GM12873 (cell line): ENCODE data around the gene RAB33B.

Source experiments
- TF ChIP-seq, protein P1 (sequence below): IDR thresholded peaks from 2 replicates; pipeline ENCODE4 v1.5.1; 2012; ENCODE audit warnings: low read depth, mild to moderate bottlenecking, moderate library complexity, low read length, control low read depth; ENCODE audit not compliant: insufficient read depth; ENCODE audit errors: missing control alignments

RAB33B gene

DNA sequence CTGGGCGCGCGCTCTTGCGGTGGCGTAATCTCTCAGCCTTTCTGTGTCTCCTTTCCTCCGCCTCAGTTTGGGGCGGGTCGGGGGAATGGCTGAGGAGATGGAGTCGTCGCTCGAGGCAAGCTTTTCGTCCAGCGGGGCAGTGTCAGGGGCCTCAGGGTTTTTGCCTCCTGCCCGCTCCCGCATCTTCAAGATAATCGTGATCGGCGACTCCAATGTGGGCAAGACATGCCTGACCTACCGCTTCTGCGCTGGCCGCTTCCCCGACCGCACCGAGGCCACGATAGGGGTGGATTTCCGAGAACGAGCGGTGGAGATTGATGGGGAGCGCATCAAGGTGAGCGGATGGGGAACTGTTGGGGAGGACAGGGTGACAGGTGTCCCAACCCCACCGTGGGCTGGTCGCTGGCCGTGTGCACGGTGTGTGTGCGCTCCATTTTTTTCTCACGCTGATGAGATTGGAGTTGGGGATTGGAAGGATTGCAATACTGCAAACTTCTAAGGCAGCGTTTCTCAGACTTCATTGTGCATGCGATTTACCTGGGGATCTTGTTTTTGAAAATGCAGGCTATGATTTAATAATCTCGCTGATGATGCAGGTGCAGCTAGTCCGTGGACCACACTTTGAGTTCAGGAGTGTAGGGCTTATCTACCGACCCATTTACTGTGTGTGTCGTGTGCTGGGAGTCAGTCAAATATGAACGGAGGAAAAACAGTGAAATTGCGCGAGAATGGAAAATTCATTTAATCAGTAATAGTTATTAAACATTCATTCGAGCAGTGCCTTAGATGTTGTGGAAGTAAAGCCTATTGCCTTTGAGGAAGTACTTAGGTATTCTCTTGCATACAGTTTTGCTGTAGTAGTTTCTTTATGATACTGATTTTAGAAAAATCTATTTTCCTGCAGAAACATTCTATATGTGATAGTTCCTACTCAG is at the start of gene RAB33B:
Gene RAB33B, plus strand, starts transcription at position 11 of the 935 bp plus-strand sequence. Its CDS starts 75 bp downstream, at position 86.
- TF ChIP-seq, protein P1, sequence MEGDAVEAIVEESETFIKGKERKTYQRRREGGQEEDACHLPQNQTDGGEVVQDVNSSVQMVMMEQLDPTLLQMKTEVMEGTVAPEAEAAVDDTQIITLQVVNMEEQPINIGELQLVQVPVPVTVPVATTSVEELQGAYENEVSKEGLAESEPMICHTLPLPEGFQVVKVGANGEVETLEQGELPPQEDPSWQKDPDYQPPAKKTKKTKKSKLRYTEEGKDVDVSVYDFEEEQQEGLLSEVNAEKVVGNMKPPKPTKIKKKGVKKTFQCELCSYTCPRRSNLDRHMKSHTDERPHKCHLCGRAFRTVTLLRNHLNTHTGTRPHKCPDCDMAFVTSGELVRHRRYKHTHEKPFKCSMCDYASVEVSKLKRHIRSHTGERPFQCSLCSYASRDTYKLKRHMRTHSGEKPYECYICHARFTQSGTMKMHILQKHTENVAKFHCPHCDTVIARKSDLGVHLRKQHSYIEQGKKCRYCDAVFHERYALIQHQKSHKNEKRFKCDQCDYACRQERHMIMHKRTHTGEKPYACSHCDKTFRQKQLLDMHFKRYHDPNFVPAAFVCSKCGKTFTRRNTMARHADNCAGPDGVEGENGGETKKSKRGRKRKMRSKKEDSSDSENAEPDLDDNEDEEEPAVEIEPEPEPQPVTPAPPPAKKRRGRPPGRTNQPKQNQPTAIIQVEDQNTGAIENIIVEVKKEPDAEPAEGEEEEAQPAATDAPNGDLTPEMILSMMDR = no peak

DNA sequence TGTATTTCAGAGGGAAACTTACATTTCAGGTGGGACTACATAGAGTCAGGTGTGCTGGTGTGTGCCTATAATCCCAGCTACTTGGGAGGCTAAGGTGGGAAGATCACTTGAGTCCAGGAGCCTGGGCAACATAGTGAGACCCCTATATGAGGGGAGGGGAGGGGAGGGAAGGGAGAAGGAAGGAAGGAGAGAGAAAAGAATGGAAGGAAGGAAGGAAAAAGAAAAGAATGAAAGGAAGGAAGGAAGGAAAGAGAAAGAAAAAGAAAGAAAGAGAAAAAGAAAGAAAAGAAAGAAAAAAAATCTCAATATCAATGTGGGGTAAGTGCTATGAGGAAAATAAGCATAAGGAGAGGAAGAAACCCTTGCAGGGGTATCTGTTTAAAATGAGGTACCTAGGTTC is 43.6 kb upstream of the RAB33B start:
- TF ChIP-seq, protein P1 = no peak

DNA sequence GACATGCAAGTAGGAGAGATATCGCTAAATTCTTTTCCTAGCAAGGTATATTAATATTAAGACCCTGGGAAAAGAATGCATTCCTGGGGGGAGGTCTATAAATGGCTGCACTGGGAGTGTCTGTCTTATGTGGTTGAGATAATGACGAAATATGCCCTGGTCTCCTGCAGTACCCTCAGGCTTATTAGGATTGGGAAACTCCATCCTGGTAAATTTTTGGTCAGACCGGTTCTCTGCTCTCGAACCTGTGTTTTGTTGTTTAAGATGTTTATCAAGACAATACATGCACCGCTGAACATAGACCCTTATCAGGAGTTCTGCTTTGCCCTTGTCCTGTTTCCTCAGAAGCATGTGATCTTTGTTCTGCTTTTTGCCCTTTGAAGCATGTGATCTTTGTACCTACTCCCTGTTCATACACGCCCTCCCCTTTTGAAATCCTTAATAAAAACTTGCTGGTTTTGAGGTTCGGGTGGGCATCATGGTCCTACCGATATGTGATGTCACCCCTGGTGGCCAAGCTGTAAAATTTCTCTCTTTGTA is 39.2 kb upstream of the RAB33B start:
- TF ChIP-seq, protein P1 = peak; percentile 5

DNA sequence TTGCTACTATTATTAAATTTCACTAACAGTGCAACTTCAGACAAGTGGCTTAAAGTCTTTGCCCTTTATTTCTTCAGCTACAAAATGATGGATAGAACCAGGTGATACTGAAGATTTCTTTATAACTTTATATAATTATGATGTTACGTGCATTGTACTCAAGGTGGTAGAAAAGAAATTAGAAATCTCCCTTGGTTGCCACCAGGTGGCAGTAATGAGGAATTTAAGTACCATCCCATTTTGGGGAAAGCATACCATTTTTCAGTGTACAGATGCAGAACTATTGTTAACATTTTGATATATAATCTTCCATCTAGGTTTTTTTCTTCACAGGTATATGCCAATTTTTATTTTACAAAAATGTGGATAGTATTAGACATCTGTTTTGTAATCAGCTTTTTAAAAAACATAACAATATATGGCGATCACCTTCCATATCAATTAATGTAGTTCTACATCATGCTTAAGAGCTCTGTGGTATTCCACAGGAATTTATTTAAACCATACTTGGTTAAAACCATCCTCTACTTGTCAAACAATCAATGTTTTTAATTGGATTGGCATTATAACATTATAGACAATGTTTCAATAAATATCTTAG is 37.7 kb upstream of the RAB33B start:
- TF ChIP-seq, protein P1 = peak; percentile 48

DNA sequence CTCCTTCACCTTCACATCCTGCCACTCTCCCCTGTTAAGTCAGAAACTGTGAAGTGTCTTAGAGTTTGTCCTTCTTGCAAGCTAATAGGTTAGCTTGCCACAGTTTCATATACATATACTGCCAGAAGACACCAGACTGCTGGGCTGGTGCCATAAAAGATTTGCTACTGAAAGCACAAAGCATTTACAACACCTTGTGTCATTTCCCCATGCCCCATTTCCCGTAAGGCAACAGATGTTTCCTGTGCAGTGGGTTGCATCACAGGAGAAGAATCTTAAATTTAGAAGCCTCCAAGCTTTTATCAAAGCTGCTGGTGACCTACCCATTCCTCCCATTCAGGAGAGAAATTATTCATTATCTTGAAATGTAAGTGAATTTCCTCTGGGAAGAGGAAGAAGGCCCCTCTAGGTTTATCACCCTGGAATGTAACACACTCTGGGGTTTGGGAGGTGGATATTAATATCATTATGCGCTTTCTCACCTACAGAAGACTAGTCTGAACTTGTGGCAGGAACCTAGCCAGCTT is 34.5 kb upstream of the RAB33B start:
- TF ChIP-seq, protein P1 = no peak

DNA sequence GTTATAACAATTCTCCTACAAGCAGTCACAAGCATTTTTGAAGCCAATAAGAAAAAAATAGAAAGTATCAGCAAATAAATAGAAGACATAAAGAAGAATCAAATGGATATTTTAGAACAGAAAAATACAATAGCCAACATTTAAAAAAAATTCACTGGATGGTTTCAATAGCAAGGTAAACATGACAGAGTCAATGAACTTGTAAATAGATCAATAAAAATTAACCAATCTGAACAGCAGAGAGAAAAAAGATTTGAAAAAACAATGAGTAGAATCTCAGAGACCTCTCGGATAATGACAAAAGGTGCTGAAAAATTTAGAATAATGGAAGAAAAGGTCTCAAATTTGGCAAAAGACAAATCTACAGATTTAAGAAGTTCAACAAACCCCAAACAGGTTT is 33.3 kb upstream of the RAB33B start:
- TF ChIP-seq, protein P1 = no peak

DNA sequence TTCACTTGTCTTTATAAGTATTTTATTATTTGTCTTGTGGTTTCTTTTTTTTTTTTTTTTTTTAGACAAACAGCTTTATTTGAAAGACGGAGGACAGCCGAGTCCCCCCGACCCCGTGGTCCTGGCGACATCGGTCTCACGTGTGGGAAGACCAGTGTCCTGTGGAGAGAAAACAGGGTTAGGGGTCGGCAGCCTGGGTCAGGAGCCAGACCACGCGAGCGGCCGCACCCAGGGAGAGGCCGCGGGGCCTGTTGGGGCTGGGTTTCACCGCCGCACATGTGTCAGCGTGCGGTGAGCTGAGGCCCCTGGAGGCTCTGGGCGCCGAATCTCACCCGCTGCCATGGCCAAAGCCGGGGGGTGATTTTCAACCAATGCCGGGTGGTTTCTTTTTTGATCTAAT is 17.8 kb upstream of the RAB33B start:
- TF ChIP-seq, protein P1 = no peak
